Measurements from ENCODE around the gene NPC2. TPM values are rescaled to one million over a fixed set of nuclear protein-coding genes. Genes with fewer than 3 reads are reported as not detected.

The NPC2 gene
- total and polyA plus RNA-seq, 3 experiments from 2014 or later: 17.1 to 75.6 (median 18.3) TPM

GRCh38 chr14:74532246-74532645 lies 39.1 kb upstream of the NPC2 start:
- Mint-ChIP-seq H3K27ac (peak overlapping the region in 1 of 8 donors; percentile 68), H3K4me3 (no peak overlapping the region), H3K36me3 (no peaks in the 10 kb centered on the region), H3K9me3 (no peaks in the 10 kb centered on the region), H3K4me1 (peaks cover 0 to 7% (median 0%) of the 10 kb centered on the region in 3 donors), H3K27me3 (peaks cover 0 to 7% of the 10 kb centered on the region in 2 donors)
- CTCF ChIA-PET: no interaction called here
- Histone ChIP-seq H3K27ac (ENCODE audit: low read depth, low read length) (no peak overlapping the region), H3K4me3 (ENCODE audit: low read length) (no peak overlapping the region), H3K4me1 (ENCODE audit: insufficient read depth, low read length) (no peaks in the 10 kb centered on the region), H3K9me3 (ENCODE audit: low read length) (no peaks in the 10 kb centered on the region), H3K36me3 (ENCODE audit: insufficient read depth, low read length) (no peaks in the 10 kb centered on the region), H3K27me3 (ENCODE audit: insufficient read depth, low read length, poor library complexity, severe bottlenecking) (no peaks in the 10 kb centered on the region)
- DNase-seq: no peak
- POLR2A ChIA-PET: no interaction called here

GRCh38 chr14:74531467-74531866 lies 38.4 kb upstream of the NPC2 start:
- Histone ChIP-seq H3K27ac (ENCODE audit: low read depth, low read length) (no peak overlapping the region), H3K4me1 (ENCODE audit: insufficient read depth, low read length) (no peaks in the 10 kb centered on the region), H3K9me3 (ENCODE audit: low read length) (no peaks in the 10 kb centered on the region), H3K27me3 (ENCODE audit: insufficient read depth, low read length, poor library complexity, severe bottlenecking) (no peaks in the 10 kb centered on the region), H3K4me3 (ENCODE audit: low read length) (no peak overlapping the region), H3K36me3 (ENCODE audit: insufficient read depth, low read length) (no peaks in the 10 kb centered on the region)
- POLR2A ChIA-PET: no interaction called here
- no peaks in the 10 kb centered on the region for H3K36me3 Mint-ChIP-seq
- DNase-seq: no peak
- no peaks in the 10 kb centered on the region for H3K9me3 Mint-ChIP-seq
- H3K27ac Mint-ChIP-seq: no peak overlapping the region
- H3K27me3 Mint-ChIP-seq: peaks cover 0 to 7% of the 10 kb centered on the region in 2 donors
- CTCF ChIA-PET: no interaction called here
- peaks cover 0 to 7% (median 0%) of the 10 kb centered on the region in 3 donors for H3K4me1 Mint-ChIP-seq
- H3K4me3 Mint-ChIP-seq: no peak overlapping the region

GRCh38 chr14:74531006-74531405 lies 37.9 kb upstream of the NPC2 start:
- peaks cover 0 to 7% (median 0%) of the 10 kb centered on the region in 3 donors for H3K4me1 Mint-ChIP-seq
- no peak overlapping the region for H3K27ac Mint-ChIP-seq
- DNase-seq: no peak
- Histone ChIP-seq H3K4me1 (ENCODE audit: insufficient read depth, low read length) (no peaks in the 10 kb centered on the region), H3K4me3 (ENCODE audit: low read length) (no peak overlapping the region), H3K9me3 (ENCODE audit: low read length) (no peaks in the 10 kb centered on the region), H3K27me3 (ENCODE audit: insufficient read depth, low read length, poor library complexity, severe bottlenecking) (no peaks in the 10 kb centered on the region), H3K27ac (ENCODE audit: low read depth, low read length) (no peak overlapping the region), H3K36me3 (ENCODE audit: insufficient read depth, low read length) (no peaks in the 10 kb centered on the region)
- no peaks in the 10 kb centered on the region for H3K36me3 Mint-ChIP-seq
- H3K9me3 Mint-ChIP-seq: no peaks in the 10 kb centered on the region
- POLR2A ChIA-PET: no interaction called here
- peaks cover 0 to 11% of the 10 kb centered on the region in 2 donors for H3K27me3 Mint-ChIP-seq
- CTCF ChIA-PET: no interaction called here
- H3K4me3 Mint-ChIP-seq: no peak overlapping the region

GRCh38 chr14:74528886-74529285 lies 35.8 kb upstream of the NPC2 start:
- no peak for DNase-seq
- no peak overlapping the region for H3K4me3 Mint-ChIP-seq
- H3K9me3 ChIP-seq (ENCODE audit: low read length): no peaks in the 10 kb centered on the region
- H3K27ac ChIP-seq (ENCODE audit: low read depth, low read length): no peak overlapping the region
- no peak overlapping the region for H3K4me3 ChIP-seq (ENCODE audit: low read length)
- no peaks in the 10 kb centered on the region for H3K36me3 Mint-ChIP-seq
- H3K9me3 Mint-ChIP-seq: no peaks in the 10 kb centered on the region
- H3K36me3 ChIP-seq (ENCODE audit: insufficient read depth, low read length): no peaks in the 10 kb centered on the region
- CTCF ChIA-PET: no interaction called here
- peaks cover 5 to 12% of the 10 kb centered on the region in 2 donors for H3K27me3 Mint-ChIP-seq
- no peaks in the 10 kb centered on the region for H3K4me1 ChIP-seq (ENCODE audit: insufficient read depth, low read length)
- H3K27ac Mint-ChIP-seq: no peak overlapping the region
- H3K4me1 Mint-ChIP-seq: peaks cover 0 to 7% (median 0%) of the 10 kb centered on the region in 3 donors
- no peaks in the 10 kb centered on the region for H3K27me3 ChIP-seq (ENCODE audit: insufficient read depth, low read length, poor library complexity, severe bottlenecking)
- POLR2A ChIA-PET: no interaction called here

- H3K27ac Mint-ChIP-seq: no peak overlapping the region
- no peak overlapping the region for H3K4me3 Mint-ChIP-seq
- peaks cover 0 to 3% (median 0%) of the 10 kb centered on the region in 3 donors for H3K4me1 Mint-ChIP-seq
- Histone ChIP-seq H3K4me3 (ENCODE audit: low read length) (no peak overlapping the region), H3K9me3 (ENCODE audit: low read length) (no peaks in the 10 kb centered on the region), H3K27ac (ENCODE audit: low read depth, low read length) (no peak overlapping the region), H3K27me3 (ENCODE audit: insufficient read depth, low read length, poor library complexity, severe bottlenecking) (no peaks in the 10 kb centered on the region), H3K36me3 (ENCODE audit: insufficient read depth, low read length) (no peaks in the 10 kb centered on the region), H3K4me1 (ENCODE audit: insufficient read depth, low read length) (no peaks in the 10 kb centered on the region)
- H3K36me3 Mint-ChIP-seq: no peaks in the 10 kb centered on the region
- CTCF ChIA-PET: no interaction called here
- POLR2A ChIA-PET: no interaction called here
- no peak for DNase-seq
- H3K27me3 Mint-ChIP-seq: peaks cover 7 to 10% of the 10 kb centered on the region in 2 donors
- no peaks in the 10 kb centered on the region for H3K9me3 Mint-ChIP-seq
These were observed 35.3 kb upstream of the NPC2 start for GRCh38 chr14:74528406-74528805.

GRCh38 chr14:74527736-74528280 lies 34.7 kb upstream of the NPC2 start:
- CTCF ChIA-PET: no interaction called here
- no peaks in the 10 kb centered on the region for H3K9me3 ChIP-seq (ENCODE audit: low read length)
- no peak overlapping the region for H3K4me3 ChIP-seq (ENCODE audit: low read length)
- Mint-ChIP-seq H3K9me3 (no peaks in the 10 kb centered on the region), H3K27ac (no peak overlapping the region), H3K27me3 (peaks cover 8 to 11% of the 10 kb centered on the region in 2 donors), H3K4me1 (no peaks in the 10 kb centered on the region), H3K36me3 (no peaks in the 10 kb centered on the region), H3K4me3 (no peak overlapping the region)
- no peaks in the 10 kb centered on the region for H3K4me1 ChIP-seq (ENCODE audit: insufficient read depth, low read length)
- POLR2A ChIA-PET: no interaction called here
- DNase-seq: no peak
- H3K27me3 ChIP-seq (ENCODE audit: insufficient read depth, low read length, poor library complexity, severe bottlenecking): no peaks in the 10 kb centered on the region
- no peaks in the 10 kb centered on the region for H3K36me3 ChIP-seq (ENCODE audit: insufficient read depth, low read length)
- no peak overlapping the region for H3K27ac ChIP-seq (ENCODE audit: low read depth, low read length)

GRCh38 chr14:74526854-74527585 lies 33.9 kb upstream of the NPC2 start:
- no peak overlapping the region for H3K4me3 Mint-ChIP-seq
- DNase-seq: no peak
- H3K4me3 ChIP-seq (ENCODE audit: low read length): no peak overlapping the region
- POLR2A ChIA-PET: no interaction called here
- H3K27me3 ChIP-seq (ENCODE audit: insufficient read depth, low read length, poor library complexity, severe bottlenecking): no peaks in the 10 kb centered on the region
- H3K9me3 Mint-ChIP-seq: no peaks in the 10 kb centered on the region
- H3K4me1 ChIP-seq (ENCODE audit: insufficient read depth, low read length): no peaks in the 10 kb centered on the region
- peaks cover 8 to 11% of the 10 kb centered on the region in 2 donors for H3K27me3 Mint-ChIP-seq
- peak overlapping the region in 1 of 8 donors; percentile 17 for H3K27ac Mint-ChIP-seq
- H3K27ac ChIP-seq (ENCODE audit: low read depth, low read length): no peak overlapping the region
- no peaks in the 10 kb centered on the region for H3K36me3 ChIP-seq (ENCODE audit: insufficient read depth, low read length)
- no peaks in the 10 kb centered on the region for H3K9me3 ChIP-seq (ENCODE audit: low read length)
- H3K36me3 Mint-ChIP-seq: no peaks in the 10 kb centered on the region
- CTCF ChIA-PET: no interaction called here
- no peaks in the 10 kb centered on the region for H3K4me1 Mint-ChIP-seq

- no peak overlapping the region for H3K27ac ChIP-seq (ENCODE audit: low read depth, low read length)
- ChIA-PET CTCF (interaction anchor here (1.0 kb wide), 1 partner anchor 14 kb away, joined by 3 read pairs; no protein-coding TSS in a partner anchor), POLR2A (no interaction called here)
- H3K36me3 Mint-ChIP-seq: no peaks in the 10 kb centered on the region
- no peaks in the 10 kb centered on the region for H3K4me1 ChIP-seq (ENCODE audit: insufficient read depth, low read length)
- no peak for DNase-seq
- no peaks in the 10 kb centered on the region for H3K9me3 Mint-ChIP-seq
- H3K9me3 ChIP-seq (ENCODE audit: low read length): no peaks in the 10 kb centered on the region
- peaks cover 11% of the 10 kb centered on the region in 2 donors for H3K27me3 Mint-ChIP-seq
- H3K27me3 ChIP-seq (ENCODE audit: insufficient read depth, low read length, poor library complexity, severe bottlenecking): no peaks in the 10 kb centered on the region
- no peaks in the 10 kb centered on the region for H3K36me3 ChIP-seq (ENCODE audit: insufficient read depth, low read length)
- H3K27ac Mint-ChIP-seq: peak overlapping the region in 1 of 8 donors; percentile 29
- H3K4me3 Mint-ChIP-seq: no peak overlapping the region
- no peak overlapping the region for H3K4me3 ChIP-seq (ENCODE audit: low read length)
- H3K4me1 Mint-ChIP-seq: no peaks in the 10 kb centered on the region
These were observed 32.3 kb upstream of the NPC2 start for GRCh38 chr14:74525361-74525851.

Measured in CD8-positive, alpha-beta memory T cell (primary cell).